Activated naive CD4-positive, alpha-beta T cell treated with anti-CD3 and anti-CD28 coated beads, Interleukin-2, amount 10 ng/mL, durations not matched to agents 5 hours and 36 hours (primary cell): ENCODE measurements around the gene TARS3. TPM values are rescaled to one million over a fixed set of nuclear protein-coding genes. Genes with fewer than 3 reads are reported as not detected.

Source experiments
- total RNA-seq, 2 experiments: library from RNA; stranded (reverse); gene quantifications; one replicate each; pipeline ENCODE4 v1.2.3, GENCODE V29; 2021

TARS3 gene
- 10 to 100 TPM; 13.5 to 14.9 TPM for total RNA-seq

DNA sequence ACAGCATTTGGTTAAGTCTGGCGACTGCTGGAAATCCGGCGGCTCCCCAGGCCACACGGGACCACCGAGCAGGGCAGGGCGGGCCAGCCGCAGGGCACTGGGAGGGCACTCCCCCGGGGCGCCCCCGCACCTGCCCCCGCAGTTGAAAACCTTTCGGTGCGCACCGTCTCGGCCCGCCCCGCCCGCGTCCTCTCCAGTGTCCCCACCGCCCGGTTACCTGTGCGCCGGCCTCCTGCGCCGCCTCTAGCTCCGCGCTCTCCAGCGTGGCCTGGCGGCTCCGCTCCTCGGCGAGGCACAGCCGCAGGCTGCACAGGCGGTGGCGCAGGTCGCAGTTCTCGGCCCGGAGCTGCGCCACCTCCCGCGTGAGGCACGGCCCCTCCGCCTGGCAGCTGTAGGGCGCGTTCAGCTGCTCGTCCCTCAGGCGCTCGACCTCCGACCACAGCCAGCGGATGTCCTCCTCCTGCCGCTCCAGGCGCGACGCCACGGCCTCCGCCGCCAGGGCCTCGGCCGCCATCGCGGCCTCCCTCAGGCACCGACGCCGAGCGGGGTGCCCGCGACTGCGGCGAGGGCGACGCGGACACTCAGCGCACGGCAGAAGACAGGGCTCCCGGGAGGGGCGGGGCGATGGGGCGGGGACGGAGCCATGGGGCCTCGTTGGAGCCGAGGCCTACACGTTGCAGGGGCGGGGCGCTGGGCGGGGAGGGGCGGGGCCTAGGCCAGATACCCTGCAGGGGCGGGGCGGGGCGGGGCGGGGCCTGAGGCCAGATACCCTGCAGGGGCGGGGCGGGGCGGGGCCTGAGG is at the start of gene TARS3:
Gene TARS3 (minus strand): TSS at position 600 of the 801 bp plus-strand sequence. CDS start 86 bp downstream, at position 514.

DNA sequence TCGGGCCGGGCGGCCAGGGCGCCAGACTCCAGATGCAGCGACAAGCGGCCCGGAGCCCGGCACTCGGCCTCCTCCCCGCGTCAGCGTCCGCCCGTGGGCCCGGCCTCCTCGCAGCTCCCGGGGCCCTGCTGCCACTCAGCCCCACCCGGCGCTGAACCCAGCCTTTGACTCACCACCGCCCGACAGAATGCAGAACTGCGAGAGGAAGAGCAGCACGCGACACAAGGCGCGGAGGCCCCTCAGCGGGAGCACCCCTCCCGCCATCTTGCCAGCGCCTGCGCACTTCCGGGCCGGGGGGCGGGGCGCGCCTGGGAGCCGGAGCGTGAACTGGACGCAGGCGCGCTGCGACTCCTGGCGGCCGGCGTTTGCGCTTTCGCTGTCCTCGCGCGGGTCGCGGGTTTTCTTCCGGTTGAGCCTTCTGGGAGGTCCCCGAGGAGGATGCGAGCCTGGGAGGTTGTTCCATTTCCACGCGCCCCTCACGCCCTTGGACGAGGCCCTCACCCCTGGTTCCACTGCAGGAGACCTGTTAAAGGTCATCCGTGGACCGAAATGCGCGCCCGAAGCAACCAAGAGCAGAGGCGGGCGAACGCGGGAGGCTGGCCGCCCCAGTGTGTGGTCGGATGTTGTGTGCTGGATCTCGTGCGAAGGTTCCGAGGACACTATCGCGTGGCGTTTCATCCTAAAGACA is 72.0 kb downstream of the TARS3 start, which contains the start of gene TM2D3:
Gene TM2D3 (minus strand): TSS at position 284 of the 688 bp plus-strand sequence. CDS start 20 bp downstream, at position 264.

Other genes starting within 250 kb of the TARS3 start
- 1 to 10 TPM; 1.3 to 2.3 TPM for gene PCSK6, start 234.8 kb downstream of the TARS3 start, total RNA-seq
- 10 to 100 TPM; 37.7 to 39.5 TPM for gene TM2D3, start 72.1 kb downstream of the TARS3 start, total RNA-seq
- not detected for gene OR4F6, start 79.0 kb upstream of the TARS3 start, total RNA-seq
- gene OR4F15, start 87.7 kb upstream of the TARS3 start, total RNA-seq = not detected